ENCODE measurements around the gene CES1.

Gene CES1

DNA sequence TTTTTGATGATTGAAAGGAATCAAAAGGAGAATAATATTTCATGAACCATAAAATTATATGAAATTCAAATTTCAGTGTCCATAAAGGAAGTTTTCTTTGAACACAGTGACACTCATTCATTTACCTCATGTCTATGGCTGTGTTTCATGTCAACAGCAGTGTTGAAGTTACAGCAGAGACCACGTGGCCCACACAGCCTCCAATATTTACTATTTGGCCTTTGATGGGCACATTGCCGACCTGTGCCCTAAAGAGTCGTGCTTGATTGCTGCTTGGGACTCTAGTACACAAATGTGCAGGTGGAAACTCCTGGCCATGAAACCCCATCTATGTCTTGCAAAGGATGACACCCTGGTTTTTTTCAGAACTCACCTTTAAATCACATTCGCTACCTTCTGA, 57.0 kb downstream of the CES1 start:
- Histone ChIP-seq H3K18ac (ENCODE audit: low read length) (no peak overlapping the region), H3K4me3 (ENCODE audit: low read depth, low read length) (no peak overlapping the region), H2AFZ (ENCODE audit: insufficient read depth, low read length, poor library complexity) (no peak overlapping the region), H3K36me3 (ENCODE audit: control insufficient read depth in 1 of 2, insufficient read depth in 2 of 2, low read length in 2 of 2) (no peaks in the 10 kb centered on the region), H2AK5ac (ENCODE audit: low read length) (no peak overlapping the region), H2BK5ac (ENCODE audit: low read depth, low read length, poor library complexity) (no peak overlapping the region), H3K79me2 (ENCODE audit: control insufficient read depth, insufficient read depth, low read length, poor library complexity) (no peaks in the 10 kb centered on the region), H4K12ac (ENCODE audit: low read depth, low read length) (no peak overlapping the region), H3K27ac (ENCODE audit: low read depth, low read length) (no peak overlapping the region), H3K14ac (ENCODE audit: low read length) (no peak overlapping the region), H3K23ac (ENCODE audit: low read length) (no peak overlapping the region), H4K91ac (ENCODE audit: low read depth, low read length) (no peak overlapping the region), H3K79me1 (ENCODE audit: low read length) (no peaks in the 10 kb centered on the region), H3K4ac (ENCODE audit: low read depth, low read length) (no peak overlapping the region), H4K8ac (ENCODE audit: low read depth, low read length) (no peak overlapping the region), H3K4me2 (ENCODE audit: low read length) (no peak overlapping the region), H3K9me3 (ENCODE audit: insufficient read depth, low read depth, low read length) (peaks cover under 1% of the 10 kb centered on the region), H2BK12ac (ENCODE audit: low read length) (no peak overlapping the region), H3K9ac (ENCODE audit: low read length) (no peak overlapping the region), H2BK120ac (ENCODE audit: insufficient read depth, low read length, poor library complexity) (no peak overlapping the region), H3K27me3 (ENCODE audit: insufficient read depth, low read length) (no peaks in the 10 kb centered on the region), H3K4me1 (ENCODE audit: control insufficient read depth in 1 of 2, insufficient read depth in 2 of 2, low read length in 2 of 2) (no peaks in the 10 kb centered on the region)
- no CpG with 5 or more reads among the region's 4 CpGs for WGBS (ENCODE audit: extremely low coverage, insufficient coverage, insufficient read length)
- no peak for DNase-seq

DNA sequence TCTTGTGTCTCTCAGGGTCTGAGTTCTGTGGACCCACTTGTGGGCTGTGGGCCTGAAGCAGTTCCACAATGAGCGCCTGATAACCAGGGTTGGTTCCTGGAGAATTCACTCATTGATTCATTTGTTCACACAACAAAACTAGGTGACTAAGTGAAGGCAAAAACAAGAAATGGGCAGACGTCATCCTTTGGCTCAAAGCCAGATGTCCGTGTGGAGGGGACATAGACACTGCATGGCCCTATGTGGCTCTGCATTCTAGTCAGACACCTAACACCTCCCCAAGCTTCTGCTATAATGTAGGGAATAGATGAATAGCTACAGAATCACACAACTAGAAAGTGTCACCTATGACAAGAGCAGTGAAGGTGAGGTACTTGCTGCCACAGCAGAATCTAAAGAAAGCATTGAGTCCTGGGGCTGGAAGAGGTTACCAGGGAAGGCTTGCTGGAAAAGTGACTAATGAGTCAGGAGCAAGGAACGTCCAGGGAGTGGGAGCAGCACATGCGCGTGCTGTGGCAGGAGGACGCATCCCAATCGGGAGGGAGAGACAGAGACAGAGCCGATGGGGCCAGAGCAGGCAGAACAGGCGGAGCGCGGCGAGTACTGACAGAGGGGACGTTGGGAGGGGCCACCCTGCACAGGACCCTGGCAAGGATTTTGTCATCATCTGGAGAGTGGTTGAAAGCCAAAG, 58.9 kb downstream of the CES1 start:
- DNase-seq = peak in 1 of 2 donors; percentile 35
- Histone ChIP-seq H2BK120ac (ENCODE audit: insufficient read depth, low read length, poor library complexity) (no peak overlapping the region), H3K79me1 (ENCODE audit: low read length) (no peaks in the 10 kb centered on the region), H3K4me1 (ENCODE audit: control insufficient read depth in 1 of 2, insufficient read depth in 2 of 2, low read length in 2 of 2) (no peaks in the 10 kb centered on the region), H3K79me2 (ENCODE audit: control insufficient read depth, insufficient read depth, low read length, poor library complexity) (no peaks in the 10 kb centered on the region), H3K4ac (ENCODE audit: low read depth, low read length) (no peak overlapping the region), H3K36me3 (ENCODE audit: control insufficient read depth in 1 of 2, insufficient read depth in 2 of 2, low read length in 2 of 2) (no peaks in the 10 kb centered on the region), H4K8ac (ENCODE audit: low read depth, low read length) (no peak overlapping the region), H3K27ac (ENCODE audit: low read depth, low read length) (no peak overlapping the region), H3K9ac (ENCODE audit: low read length) (no peak overlapping the region), H3K4me3 (ENCODE audit: low read depth, low read length) (no peak overlapping the region), H2BK12ac (ENCODE audit: low read length) (no peak overlapping the region), H3K18ac (ENCODE audit: low read length) (no peak overlapping the region), H3K27me3 (ENCODE audit: insufficient read depth, low read length) (no peaks in the 10 kb centered on the region), H4K12ac (ENCODE audit: low read depth, low read length) (no peak overlapping the region), H2AK5ac (ENCODE audit: low read length) (no peak overlapping the region), H3K14ac (ENCODE audit: low read length) (no peak overlapping the region), H4K91ac (ENCODE audit: low read depth, low read length) (no peak overlapping the region), H3K23ac (ENCODE audit: low read length) (no peak overlapping the region), H2AFZ (ENCODE audit: insufficient read depth, low read length, poor library complexity) (no peak overlapping the region), H3K9me3 (ENCODE audit: insufficient read depth, low read depth, low read length) (peaks cover 3% of the 10 kb centered on the region), H2BK5ac (ENCODE audit: low read depth, low read length, poor library complexity) (no peak overlapping the region), H3K4me2 (ENCODE audit: low read length) (no peak overlapping the region)
- no CpG with 5 or more reads among the region's 14 CpGs for WGBS (ENCODE audit: extremely low coverage, insufficient coverage, insufficient read length)

DNA sequence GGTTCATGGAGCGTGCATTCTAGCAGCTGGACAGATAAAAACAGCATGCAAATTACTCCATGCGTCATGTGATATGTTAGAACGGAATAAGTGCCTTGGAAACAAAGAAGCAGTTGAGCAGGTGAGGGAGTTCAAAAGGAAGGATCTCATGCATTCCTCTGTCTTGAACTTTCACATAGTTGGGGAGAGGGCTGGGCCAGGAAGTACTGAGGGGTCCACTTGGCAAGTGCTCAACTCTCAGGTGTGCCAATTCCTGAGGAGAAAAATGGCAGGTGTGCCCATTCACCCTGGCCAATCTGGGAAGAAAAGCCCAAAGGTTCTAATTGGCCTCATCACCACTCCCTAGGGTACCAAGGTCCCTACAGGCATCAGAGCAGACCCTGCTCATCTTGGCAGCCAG, 67.7 kb downstream of the CES1 start:
- H4K8ac ChIP-seq (ENCODE audit: low read depth, low read length) = no peak overlapping the region
- H2BK12ac ChIP-seq (ENCODE audit: low read length) = no peak overlapping the region
- peaks cover 0 to 4% of the 10 kb centered on the region in 2 experiments for H3K4me1 ChIP-seq (ENCODE audit: control insufficient read depth in 1 of 2, insufficient read depth in 2 of 2, low read length in 2 of 2)
- H2BK5ac ChIP-seq (ENCODE audit: low read depth, low read length, poor library complexity) = no peak overlapping the region
- H3K9me3 ChIP-seq (ENCODE audit: insufficient read depth, low read depth, low read length) = no peaks in the 10 kb centered on the region
- no peaks in the 10 kb centered on the region for H3K79me2 ChIP-seq (ENCODE audit: control insufficient read depth, insufficient read depth, low read length, poor library complexity)
- H3K4ac ChIP-seq (ENCODE audit: low read depth, low read length) = no peak overlapping the region
- no peak overlapping the region for H3K9ac ChIP-seq (ENCODE audit: low read length)
- WGBS (ENCODE audit: extremely low coverage, insufficient coverage, insufficient read length) = no CpG with 5 or more reads among the region's 3 CpGs
- H4K12ac ChIP-seq (ENCODE audit: low read depth, low read length) = no peak overlapping the region
- H4K91ac ChIP-seq (ENCODE audit: low read depth, low read length) = no peak overlapping the region
- DNase-seq = no peak
- H2AFZ ChIP-seq (ENCODE audit: insufficient read depth, low read length, poor library complexity) = no peak overlapping the region
- no peaks in the 10 kb centered on the region for H3K27me3 ChIP-seq (ENCODE audit: insufficient read depth, low read length)
- H2BK120ac ChIP-seq (ENCODE audit: insufficient read depth, low read length, poor library complexity) = no peak overlapping the region
- H3K14ac ChIP-seq (ENCODE audit: low read length) = no peak overlapping the region
- no peaks in the 10 kb centered on the region for H3K36me3 ChIP-seq (ENCODE audit: control insufficient read depth in 1 of 2, insufficient read depth in 2 of 2, low read length in 2 of 2)
- H3K4me3 ChIP-seq (ENCODE audit: low read depth, low read length) = no peak overlapping the region
- H3K18ac ChIP-seq (ENCODE audit: low read length) = no peak overlapping the region
- H3K79me1 ChIP-seq (ENCODE audit: low read length) = no peaks in the 10 kb centered on the region
- H3K27ac ChIP-seq (ENCODE audit: low read depth, low read length) = no peak overlapping the region
- H3K23ac ChIP-seq (ENCODE audit: low read length) = no peak overlapping the region
- H2AK5ac ChIP-seq (ENCODE audit: low read length) = no peak overlapping the region
- H3K4me2 ChIP-seq (ENCODE audit: low read length) = no peak overlapping the region

DNA sequence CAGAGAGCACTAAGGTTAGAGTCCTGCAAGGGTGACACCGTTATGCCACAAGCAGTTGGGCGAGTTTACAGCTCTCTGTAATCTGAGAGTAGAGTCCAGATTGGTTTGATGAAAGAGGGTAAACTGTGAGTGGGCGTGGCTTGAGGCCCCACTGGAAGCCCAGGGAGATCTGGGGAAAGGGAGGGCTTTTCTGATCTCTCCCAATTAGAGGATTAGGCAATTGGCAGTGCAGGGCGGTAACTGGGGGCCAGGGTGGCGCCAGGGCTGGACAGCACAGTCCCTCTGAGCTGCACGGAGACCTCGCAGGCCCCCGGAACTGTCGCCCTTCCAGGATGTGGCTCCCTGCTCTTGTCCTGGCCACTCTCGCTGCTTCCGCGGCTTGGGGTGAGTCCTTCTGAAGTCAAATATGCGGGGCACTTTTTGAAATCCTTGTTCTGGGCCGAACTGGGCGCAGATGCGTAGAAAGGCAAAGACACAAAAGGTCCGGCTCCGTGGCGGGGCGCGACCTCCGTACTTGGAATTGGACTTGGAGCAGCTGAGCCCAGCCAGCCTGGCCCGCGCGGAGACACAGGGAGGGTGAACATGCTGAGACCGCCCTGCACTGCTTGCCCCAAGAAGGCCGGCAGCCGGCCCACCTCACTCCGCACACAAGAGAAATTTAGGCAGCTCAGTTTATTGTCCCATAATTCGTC, 72.4 kb downstream of the CES1 start:
- H3K27me3 ChIP-seq (ENCODE audit: insufficient read depth, low read length) = no peaks in the 10 kb centered on the region
- peak overlapping the region; percentile 36 for H3K4me2 ChIP-seq (ENCODE audit: low read length)
- H2AK5ac ChIP-seq (ENCODE audit: low read length) = no peak overlapping the region
- no peaks in the 10 kb centered on the region for H3K36me3 ChIP-seq (ENCODE audit: control insufficient read depth in 1 of 2, insufficient read depth in 2 of 2, low read length in 2 of 2)
- H3K4me1 ChIP-seq (ENCODE audit: control insufficient read depth in 1 of 2, insufficient read depth in 2 of 2, low read length in 2 of 2) = peaks cover 0 to 4% of the 10 kb centered on the region in 2 experiments
- H2AFZ ChIP-seq (ENCODE audit: insufficient read depth, low read length, poor library complexity) = no peak overlapping the region
- no peak overlapping the region for H4K8ac ChIP-seq (ENCODE audit: low read depth, low read length)
- no peak overlapping the region for H3K23ac ChIP-seq (ENCODE audit: low read length)
- no peak overlapping the region for H3K14ac ChIP-seq (ENCODE audit: low read length)
- H2BK5ac ChIP-seq (ENCODE audit: low read depth, low read length, poor library complexity) = no peak overlapping the region
- peak overlapping the region; percentile 46 for H3K9ac ChIP-seq (ENCODE audit: low read length)
- no peak overlapping the region for H2BK120ac ChIP-seq (ENCODE audit: insufficient read depth, low read length, poor library complexity)
- no peak overlapping the region for H3K18ac ChIP-seq (ENCODE audit: low read length)
- H4K91ac ChIP-seq (ENCODE audit: low read depth, low read length) = no peak overlapping the region
- no peaks in the 10 kb centered on the region for H3K79me2 ChIP-seq (ENCODE audit: control insufficient read depth, insufficient read depth, low read length, poor library complexity)
- H4K12ac ChIP-seq (ENCODE audit: low read depth, low read length) = no peak overlapping the region
- H3K79me1 ChIP-seq (ENCODE audit: low read length) = no peaks in the 10 kb centered on the region
- H3K27ac ChIP-seq (ENCODE audit: low read depth, low read length) = no peak overlapping the region
- H3K4me3 ChIP-seq (ENCODE audit: low read depth, low read length) = no peak overlapping the region
- WGBS (ENCODE audit: extremely low coverage, insufficient coverage, insufficient read length) = no CpG with 5 or more reads among the region's 30 CpGs
- no peak for DNase-seq
- no peak overlapping the region for H2BK12ac ChIP-seq (ENCODE audit: low read length)
- no peaks in the 10 kb centered on the region for H3K9me3 ChIP-seq (ENCODE audit: insufficient read depth, low read depth, low read length)
- no peak overlapping the region for H3K4ac ChIP-seq (ENCODE audit: low read depth, low read length)
